Cardiac fibroblast (primary cell): ENCODE measurements around the gene TTYH3.

Source experiments
- DNase-seq, 2 donors: peaks; one replicate each; pipeline versions ENCODE4 v3.0.0 to v3.0.0-alpha.2; 2010; ENCODE audit warnings: low read depth in 2 of 2
- H3K4me3 ChIP-seq, 2 donors: replicated peaks in 1 of 2; 1 replicate in 1 of 2; 2 replicates in 1 of 2; pipeline ENCODE4 v1.5.1; 2011; ENCODE audit warnings: low read depth in 2 of 2, low read length in 2 of 2, mild to moderate bottlenecking in 2 of 2, moderate library complexity in 1 of 2
- CTCF ChIP-seq: IDR thresholded peaks from one replicate; pipeline ENCODE4 v1.5.1; 2011; ENCODE audit warnings: low read depth, mild to moderate bottlenecking, low read length, inconsistent platforms

The TTYH3 gene

DNA sequence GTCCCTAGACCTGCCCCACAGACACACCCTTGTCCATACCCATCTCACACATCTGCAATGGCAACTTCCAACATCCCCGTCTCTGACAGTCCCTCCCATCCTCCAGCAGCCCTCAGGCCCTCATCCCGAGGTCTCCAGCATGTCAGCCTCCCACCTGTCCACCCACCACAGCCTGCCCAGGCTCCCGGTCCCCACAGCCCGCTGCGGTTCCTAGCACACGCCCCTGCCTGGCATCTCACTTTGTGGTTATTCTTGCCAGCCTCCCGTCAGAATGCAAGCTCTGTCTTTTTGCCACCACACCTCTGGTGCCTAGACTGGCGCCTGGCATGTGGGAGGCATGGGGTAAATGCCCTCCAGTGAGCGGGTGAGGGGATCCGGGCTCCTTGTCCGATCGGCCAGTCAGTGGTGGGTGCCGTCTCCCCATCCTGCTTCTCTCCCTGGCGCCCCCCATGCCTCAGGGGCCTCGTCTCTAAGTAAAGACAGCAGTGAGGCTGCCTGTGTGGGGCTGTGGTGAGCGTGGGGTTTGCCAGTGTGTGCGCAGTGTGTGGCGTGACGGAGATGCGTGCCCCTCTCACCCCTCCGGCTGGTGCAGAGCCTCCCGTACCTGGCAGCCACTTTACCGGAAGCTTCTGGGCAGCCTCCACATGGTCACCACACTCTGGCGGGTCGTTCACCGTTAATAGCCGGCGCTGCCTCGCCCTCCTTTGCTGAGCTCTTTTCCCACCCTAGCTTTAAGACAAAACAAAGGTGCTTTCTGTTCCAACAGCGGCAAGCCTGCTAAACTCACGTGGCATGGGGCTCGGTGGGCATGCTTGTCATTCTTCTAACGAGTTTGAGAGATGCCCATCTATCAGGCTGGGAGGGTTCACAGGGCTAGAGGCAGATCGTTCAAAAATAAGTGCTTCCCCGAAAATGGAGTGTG is 28.5 kb upstream of the TTYH3 start:
- DNase-seq = no peak
- no peak overlapping the region for H3K4me3 ChIP-seq
- no peak for TF ChIP-seq CTCF

GRCh38 chr7:2604608-2605174 is 27.1 kb upstream of the TTYH3 start:
- H3K4me3 ChIP-seq = no peak overlapping the region
- no peak for DNase-seq
- no peak for TF ChIP-seq CTCF

GRCh38 chr7:2605608-2606538 is 25.9 kb upstream of the TTYH3 start:
- no peak for DNase-seq
- no peak overlapping the region for H3K4me3 ChIP-seq
- TF ChIP-seq CTCF = peak; percentile 4

GRCh38 chr7:2606539-2606936 is 25.2 kb upstream of the TTYH3 start:
- no peak for TF ChIP-seq CTCF
- DNase-seq = no peak
- no peak overlapping the region for H3K4me3 ChIP-seq

GRCh38 chr7:2607122-2607922 is 24.5 kb upstream of the TTYH3 start:
- DNase-seq = peak; percentile 30 to 48
- TF ChIP-seq CTCF = no peak
- no peak overlapping the region for H3K4me3 ChIP-seq
